ENCODE measurements around the gene GET4.

GRCh38 chr7:930975-931758 is 54.8 kb downstream of the GET4 start:
- TF ChIP-seq, protein P1, sequence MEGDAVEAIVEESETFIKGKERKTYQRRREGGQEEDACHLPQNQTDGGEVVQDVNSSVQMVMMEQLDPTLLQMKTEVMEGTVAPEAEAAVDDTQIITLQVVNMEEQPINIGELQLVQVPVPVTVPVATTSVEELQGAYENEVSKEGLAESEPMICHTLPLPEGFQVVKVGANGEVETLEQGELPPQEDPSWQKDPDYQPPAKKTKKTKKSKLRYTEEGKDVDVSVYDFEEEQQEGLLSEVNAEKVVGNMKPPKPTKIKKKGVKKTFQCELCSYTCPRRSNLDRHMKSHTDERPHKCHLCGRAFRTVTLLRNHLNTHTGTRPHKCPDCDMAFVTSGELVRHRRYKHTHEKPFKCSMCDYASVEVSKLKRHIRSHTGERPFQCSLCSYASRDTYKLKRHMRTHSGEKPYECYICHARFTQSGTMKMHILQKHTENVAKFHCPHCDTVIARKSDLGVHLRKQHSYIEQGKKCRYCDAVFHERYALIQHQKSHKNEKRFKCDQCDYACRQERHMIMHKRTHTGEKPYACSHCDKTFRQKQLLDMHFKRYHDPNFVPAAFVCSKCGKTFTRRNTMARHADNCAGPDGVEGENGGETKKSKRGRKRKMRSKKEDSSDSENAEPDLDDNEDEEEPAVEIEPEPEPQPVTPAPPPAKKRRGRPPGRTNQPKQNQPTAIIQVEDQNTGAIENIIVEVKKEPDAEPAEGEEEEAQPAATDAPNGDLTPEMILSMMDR (conservative IDR thresholded peaks at IDR 0.05; ENCODE audit: low read depth, low read length), result no peak
- no peak for TF ChIP-seq EZH2 (IDR thresholded peaks at IDR 0.05; ENCODE audit: low read length, unreplicated experiment)
